ENCODE data around the gene GRSF1. TPM values are rescaled to one million over a fixed set of nuclear protein-coding genes. Genes with fewer than 3 reads are reported as not detected.

The GRSF1 gene
- total and polyA plus RNA-seq, 10 of the 15 experiments (the other 5 are each of a cell fraction or from before 2014, with no cell fraction given), result 37.5 to 105 (median 68.4) TPM

- no peak for TF ChIP-seq ATF7 (IDR thresholded peaks at IDR 0.05; ENCODE audit: low read depth)
- TF ChIP-seq SPI1 (IDR thresholded peaks at IDR 0.05; ENCODE audit: borderline replicate concordance, insufficient read depth, low read depth, low read length), result no peak
- TF ChIP-seq HCFC1 (IDR thresholded peaks at IDR 0.05; ENCODE audit: low read length), result no peak
- no peak for TF ChIP-seq CBFB (IDR thresholded peaks at IDR 0.05; ENCODE audit: low read depth)
- no peak for TF ChIP-seq MXI1 (IDR thresholded peaks at IDR 0.05; ENCODE audit: low read depth, low read length)
- no peak for TF ChIP-seq STAT1 (conservative IDR thresholded peaks at IDR 0.05)
These were observed 21.4 kb downstream of the GRSF1 start (continued) for GRCh38 chr4:70818173-70818855.

GRCh38 chr4:70816894-70817293 lies 22.8 kb downstream of the GRSF1 start:
- no peaks in the 10 kb centered on the region for H3K9me3 ChIP-seq (replicated peaks; ENCODE audit: control insufficient read depth, insufficient read depth, low read length)
- no peak overlapping the region for H3K4me3 ChIP-seq
- no peaks in the 10 kb centered on the region for H3K27me3 ChIP-seq (replicated peaks in 1 of 2; ENCODE audit: control insufficient read depth in 2 of 2, insufficient read depth in 2 of 2, low read length in 1 of 2)
- ChIA-PET POLR2A (interaction anchor here (0.5 to 1.0 kb wide), 3 partner anchors 9 to 12 kb away, joined by 3 to 8 read pairs (median 3); no protein-coding TSS in a partner anchor), CTCF (no interaction called here), SMC1A (ENCODE audit: uncharacterized antibody, unreplicated experiment) (interaction anchor here (0.6 to 2.4 kb wide), 4 partner anchors 44 to 712 kb away, joined by 3 to 5 read pairs (median 3); no protein-coding TSS in a partner anchor), RAD21 (ENCODE audit: unreplicated experiment) (interaction anchor here (0.7 kb wide), 1 partner anchor 26 kb away, joined by 3 read pairs; no protein-coding TSS in a partner anchor)
- H3K79me2 ChIP-seq (ENCODE audit: control insufficient read depth, insufficient read depth, low read length), result no peaks in the 10 kb centered on the region
- H3K9ac ChIP-seq (ENCODE audit: control insufficient read depth, insufficient read depth, low read length), result no peak overlapping the region
- ATAC-seq (peak; percentile 60), DNase-seq (ENCODE audit: low read depth, low spot score) (no peak), FAIRE-seq (no peak)
- 42% methylated on average over 2 of the region's 2 CpGs for WGBS (ENCODE audit: insufficient coverage, insufficient replicate concordance, low lambda C conversion rate, missing lambda C conversion rate)
- H3K4me1 ChIP-seq (ENCODE audit: control insufficient read depth, insufficient read depth, low read length), result peaks cover 16% of the 10 kb centered on the region
- TF ChIP-seq, protein P1, sequence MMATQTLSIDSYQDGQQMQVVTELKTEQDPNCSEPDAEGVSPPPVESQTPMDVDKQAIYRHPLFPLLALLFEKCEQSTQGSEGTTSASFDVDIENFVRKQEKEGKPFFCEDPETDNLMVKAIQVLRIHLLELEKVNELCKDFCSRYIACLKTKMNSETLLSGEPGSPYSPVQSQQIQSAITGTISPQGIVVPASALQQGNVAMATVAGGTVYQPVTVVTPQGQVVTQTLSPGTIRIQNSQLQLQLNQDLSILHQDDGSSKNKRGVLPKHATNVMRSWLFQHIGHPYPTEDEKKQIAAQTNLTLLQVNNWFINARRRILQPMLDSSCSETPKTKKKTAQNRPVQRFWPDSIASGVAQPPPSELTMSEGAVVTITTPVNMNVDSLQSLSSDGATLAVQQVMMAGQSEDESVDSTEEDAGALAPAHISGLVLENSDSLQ (IDR thresholded peaks at IDR 0.05), result 0 out of 2 replicates have a peak, but pooled peaks have one; percentile 14
- TF ChIP-seq IKZF1 (conservative IDR thresholded peaks at IDR 0.05), result no peak
- H3K4me2 ChIP-seq (ENCODE audit: control insufficient read depth, insufficient read depth), result no peak overlapping the region
- no TSS peak for BruUV-seq (replicated peaks)
- in situ Hi-C loops (cut with MboI) (no loop called here), intact Hi-C loops (cut with micrococcal nuclease; ENCODE audit: unreplicated experiment) (no loop called here)
- no peak overlapping the region for H2AFZ ChIP-seq (ENCODE audit: control insufficient read depth, low read depth, low read length)
- peaks cover 0 to 21% of the 10 kb centered on the region in 2 experiments for H3K36me3 ChIP-seq (ENCODE audit: control insufficient read depth in 2 of 2, insufficient read depth in 2 of 2, low read length in 1 of 2)
- no peak overlapping the region for H3K27ac ChIP-seq (ENCODE audit: control insufficient read depth, insufficient read depth)
- no peaks in the 10 kb centered on the region for H4K20me1 ChIP-seq (ENCODE audit: control insufficient read depth, insufficient read depth)

All from GM12878 (cell line).